ENCODE measurements around the gene PLXDC2. TPM values are rescaled to one million over a fixed set of nuclear protein-coding genes. Genes with fewer than 3 reads are reported as not detected.
"Not testable (repeated sequence)": the region's sequence is repeated elsewhere in the genome, so short reads cannot be mapped to it uniquely, and the experiment has no call there.

Gene PLXDC2
- total RNA-seq, 1 donor from 2014 or later, result 12.2 TPM

DNA sequence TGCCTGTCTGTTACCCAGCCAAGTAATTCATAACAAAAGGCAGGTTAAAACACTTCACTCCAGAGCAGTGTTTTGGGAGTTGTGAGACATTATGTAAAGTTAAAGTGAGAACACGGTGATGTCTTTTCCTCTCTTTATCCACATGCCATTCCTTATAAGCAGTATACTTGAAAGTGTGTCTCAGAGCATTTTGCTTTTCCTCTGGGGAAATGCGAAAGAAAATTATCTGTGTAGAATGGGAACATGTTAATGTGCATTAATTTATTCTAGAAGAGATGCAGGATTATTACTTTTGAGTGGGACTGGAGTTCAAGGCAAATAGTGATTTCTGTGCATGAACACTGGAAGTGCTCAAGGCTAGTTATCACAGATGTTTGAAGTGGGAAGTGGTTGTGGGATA lies 170.4 kb downstream of the PLXDC2 start:
- DNase-seq, result no peak
- intact Hi-C loops (cut with DNase I), result no loop called here
- ATAC-seq (ENCODE audit: poor library complexity), result no peak

DNA sequence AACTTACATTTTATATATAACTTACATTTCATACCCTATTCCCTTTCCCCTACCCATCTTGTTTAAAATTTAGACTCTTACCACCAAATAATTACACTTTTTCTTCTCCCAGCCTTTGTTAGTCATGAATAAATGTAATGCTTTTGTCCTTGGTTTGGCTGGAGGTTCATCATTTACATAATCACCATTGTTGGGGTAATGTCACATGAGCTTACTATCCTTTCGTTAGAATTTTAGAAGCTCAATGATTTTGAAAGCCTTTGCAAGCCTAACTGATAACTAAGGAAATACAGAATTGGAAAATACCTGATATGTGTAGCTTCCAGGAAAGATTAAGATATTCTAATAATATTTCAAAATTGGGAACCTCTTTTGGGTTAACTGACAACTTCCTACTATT lies 171.7 kb downstream of the PLXDC2 start:
- DNase-seq (no peak), ATAC-seq (ENCODE audit: poor library complexity) (no peak)
- intact Hi-C loops (cut with DNase I), result no loop called here

DNA sequence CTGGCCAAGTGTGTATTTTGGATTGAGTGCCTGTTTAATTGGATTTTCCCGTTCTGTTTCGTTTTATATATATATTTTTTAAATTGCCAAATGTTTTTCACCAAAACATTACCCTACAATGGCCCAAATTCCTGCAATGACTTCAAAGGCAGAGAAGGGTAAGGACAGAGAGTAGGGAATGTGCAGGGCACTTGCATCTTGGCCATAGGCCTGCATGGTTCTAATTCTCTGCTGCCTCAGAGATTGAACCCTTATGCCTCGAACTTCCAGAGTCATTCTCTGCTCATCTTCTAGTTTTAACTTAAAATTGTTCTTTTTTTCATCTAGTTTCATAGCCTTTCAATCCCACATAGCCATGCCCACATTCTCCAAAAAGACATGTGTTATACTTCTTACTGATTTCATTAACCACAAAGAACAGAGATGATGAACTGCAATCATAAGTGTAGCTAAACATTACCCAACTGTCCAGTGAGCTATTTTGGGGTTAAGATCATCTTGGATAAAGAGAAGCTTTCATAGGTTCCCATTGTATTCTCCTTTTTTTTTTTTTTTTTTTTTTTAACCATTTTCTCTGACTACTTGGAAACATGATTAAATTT lies 177.6 kb downstream of the PLXDC2 start:
- intact Hi-C loops (cut with DNase I), result no loop called here
- ATAC-seq (ENCODE audit: poor library complexity), result no peak
- DNase-seq, result no peak

DNA sequence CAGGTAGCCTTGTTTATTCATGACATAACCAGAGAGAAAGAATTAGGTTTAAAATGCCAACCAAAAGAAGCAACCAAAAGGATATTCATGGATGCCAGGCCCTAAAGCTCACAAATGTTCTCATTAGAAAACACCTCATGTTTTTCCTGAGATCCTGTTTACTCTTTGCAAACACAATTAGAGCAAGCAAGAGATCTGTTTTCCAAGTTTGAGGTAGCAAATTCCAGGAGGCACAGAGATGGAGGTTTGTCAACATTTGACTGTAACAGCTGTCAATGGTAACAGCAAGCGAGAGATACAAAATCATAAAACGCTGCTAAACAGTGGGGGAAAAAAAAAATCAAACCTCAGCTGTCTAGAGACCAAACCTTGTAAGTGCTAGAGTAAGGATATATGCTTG lies 182.2 kb downstream of the PLXDC2 start:
- ATAC-seq (ENCODE audit: poor library complexity) (no peak), DNase-seq (no peak)
- intact Hi-C loops (cut with DNase I), result no loop called here

DNA sequence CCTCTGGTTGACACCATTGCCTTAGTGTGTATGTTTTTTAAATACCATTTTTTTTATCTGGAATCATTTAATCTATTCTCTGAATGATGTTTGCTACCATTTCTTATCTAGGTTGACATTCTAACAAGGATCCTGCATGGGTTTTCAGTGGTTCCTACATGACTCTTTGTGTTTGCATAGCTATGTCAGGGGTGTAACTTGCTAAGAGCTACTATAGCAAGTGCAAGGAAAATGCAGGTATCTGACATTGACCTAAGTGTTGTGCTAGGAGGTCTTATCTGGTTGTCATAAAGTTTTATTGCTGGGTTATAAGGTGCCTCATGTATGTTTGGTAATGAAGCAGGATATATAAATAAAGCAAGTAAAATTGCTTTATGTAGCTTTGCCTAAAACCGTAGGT lies 183.2 kb downstream of the PLXDC2 start:
- intact Hi-C loops (cut with DNase I), result no loop called here
- no peak for DNase-seq
- ATAC-seq (ENCODE audit: poor library complexity), result no peak

DNA sequence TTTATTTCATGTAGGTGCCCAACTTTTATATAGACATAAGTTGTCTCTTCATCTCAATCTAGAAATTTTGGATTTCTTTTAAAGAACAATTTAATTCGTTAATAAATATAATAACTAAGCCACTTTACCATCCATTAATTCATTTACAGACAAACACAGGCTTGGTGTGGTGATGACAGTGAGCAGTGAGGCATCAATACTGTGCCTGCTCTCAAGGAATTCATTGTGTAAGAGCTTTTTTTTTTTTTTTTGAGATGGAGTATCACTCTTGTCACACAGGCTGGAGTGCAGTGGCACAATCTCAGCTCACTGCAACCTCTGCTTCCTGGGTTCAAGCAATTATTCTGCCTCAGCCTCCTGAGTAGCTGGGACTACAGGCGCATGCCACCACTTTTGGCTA lies 185.8 kb downstream of the PLXDC2 start:
- DNase-seq; intact Hi-C loops (cut with DNase I): not testable (repeated sequence)

DNA sequence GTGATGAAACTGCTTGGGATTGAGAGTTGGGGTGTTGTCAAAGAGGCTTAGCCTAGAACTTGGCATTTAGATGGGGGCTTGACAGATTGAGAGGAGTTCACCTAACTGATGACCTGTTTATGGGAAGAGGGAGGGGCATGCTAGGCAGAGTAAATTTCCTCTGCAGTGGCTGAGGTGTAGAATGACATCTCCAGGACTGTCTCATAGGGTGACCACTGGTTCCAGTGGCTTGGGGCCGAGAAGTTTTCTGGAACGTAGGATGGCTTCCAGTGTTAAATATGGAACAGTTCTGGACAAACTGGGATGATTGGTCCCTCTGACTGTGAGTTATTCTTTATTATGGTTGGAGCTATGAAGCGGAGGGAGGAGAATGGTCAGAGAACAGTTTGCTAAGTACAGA lies 186.4 kb downstream of the PLXDC2 start:
- no peak for DNase-seq
- intact Hi-C loops (cut with DNase I), result no loop called here
- no peak for ATAC-seq (ENCODE audit: poor library complexity)

More for the DNA sequence above, 185.8 kb downstream of the PLXDC2 start:
- not testable (repeated sequence) for ATAC-seq (ENCODE audit: poor library complexity)

DNA sequence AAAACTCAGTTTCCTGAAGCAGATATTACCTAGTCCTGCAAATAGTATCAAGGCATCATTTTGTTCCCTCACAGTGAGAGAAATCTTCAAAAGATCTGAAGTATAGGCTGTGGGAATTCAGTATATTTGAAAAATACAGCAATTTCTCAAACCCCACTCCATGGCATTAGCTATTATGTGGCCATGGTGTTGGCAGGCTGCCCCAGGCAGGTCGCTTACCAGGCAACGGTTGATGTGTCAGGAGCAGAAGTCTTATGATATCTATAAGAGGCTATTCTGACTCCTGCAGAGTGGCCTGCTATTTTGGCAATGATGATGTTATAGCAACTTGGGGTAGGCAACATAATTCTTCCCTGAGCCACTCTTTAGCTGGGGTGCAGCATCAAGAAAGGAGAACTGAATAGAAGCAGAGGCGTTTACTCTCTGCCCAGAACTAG lies 187.9 kb downstream of the PLXDC2 start:
- peak; percentile 75 for ATAC-seq (ENCODE audit: poor library complexity)
- DNase-seq, result peak; percentile 78
- intact Hi-C loops (cut with DNase I), result no loop called here

DNA sequence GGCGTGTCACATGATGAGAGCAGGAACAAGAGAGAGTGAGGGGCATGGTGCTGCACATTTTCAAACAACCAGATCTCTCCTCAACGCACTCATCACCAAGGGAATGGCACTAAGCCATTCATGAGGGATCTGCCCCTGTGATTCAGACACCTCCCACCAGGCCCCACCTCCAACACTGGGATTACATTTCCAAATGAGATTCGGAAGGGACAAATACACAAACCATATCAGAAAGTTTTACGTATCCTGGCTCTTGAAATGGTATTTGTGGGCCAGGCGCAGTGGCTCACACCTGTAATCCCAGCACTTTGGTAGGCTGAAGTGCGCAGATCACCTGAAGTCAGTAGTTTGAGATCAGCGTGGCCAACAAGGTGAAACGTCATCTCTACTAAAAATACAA lies 189.4 kb downstream of the PLXDC2 start:
- ATAC-seq (ENCODE audit: poor library complexity) (no peak), DNase-seq (no peak)
- intact Hi-C loops (cut with DNase I), result no loop called here

DNA sequence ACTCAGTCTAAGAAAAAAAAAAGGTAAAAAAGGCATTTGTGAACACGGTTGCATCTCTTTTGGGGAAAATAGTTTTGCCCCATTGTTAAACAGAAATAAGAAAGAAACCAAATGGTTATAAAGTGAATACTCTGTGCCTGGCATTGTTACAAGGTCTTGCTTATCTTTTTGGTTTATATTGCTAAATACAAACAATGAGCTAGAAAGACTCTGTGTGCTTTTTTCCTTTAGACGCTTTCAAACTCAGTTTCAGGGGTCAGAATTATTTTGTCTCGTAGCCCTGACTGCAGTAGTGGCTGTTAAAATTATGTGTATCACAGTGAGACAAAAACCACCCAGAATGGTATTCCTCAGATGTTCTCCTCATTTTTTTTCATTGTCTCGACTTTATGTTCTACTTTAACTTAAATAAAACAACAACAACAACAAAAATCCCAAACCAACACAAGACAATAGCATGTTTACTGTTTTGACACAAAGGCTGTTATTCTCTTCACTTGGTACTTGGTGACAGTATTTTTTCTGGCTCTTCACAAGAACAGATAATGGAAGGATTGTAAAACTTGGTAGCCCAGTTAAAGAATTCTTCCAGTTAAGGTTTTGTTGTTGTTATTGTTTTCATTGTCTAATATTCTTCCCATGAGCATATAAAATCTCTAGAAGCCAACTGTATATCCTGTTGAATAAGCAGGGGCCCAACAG lies 190.1 kb downstream of the PLXDC2 start:
- intact Hi-C loops (cut with DNase I), result no loop called here
- ATAC-seq (ENCODE audit: poor library complexity), result no peak
- DNase-seq, result no peak

DNA sequence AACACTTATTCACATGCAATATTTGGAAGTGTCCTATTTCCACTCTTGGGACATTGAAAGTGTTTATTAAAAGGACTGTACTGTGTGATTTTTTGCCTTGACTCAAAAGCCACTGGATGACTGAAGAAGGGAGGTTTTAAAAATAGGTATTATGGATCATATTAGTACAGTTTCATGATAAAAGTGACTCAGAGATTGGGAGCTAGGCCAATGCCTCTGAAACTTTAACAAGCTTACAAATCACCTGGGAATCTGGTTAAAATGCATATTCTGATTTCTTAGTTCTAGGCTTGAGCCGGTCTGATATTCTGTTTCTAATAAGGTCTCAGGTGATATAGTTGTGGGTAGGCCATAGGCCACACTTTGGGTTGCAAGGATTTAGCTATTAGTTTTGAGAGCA lies 191.2 kb downstream of the PLXDC2 start:
- no peak for ATAC-seq (ENCODE audit: poor library complexity)
- DNase-seq, result no peak
- intact Hi-C loops (cut with DNase I), result no loop called here

DNA sequence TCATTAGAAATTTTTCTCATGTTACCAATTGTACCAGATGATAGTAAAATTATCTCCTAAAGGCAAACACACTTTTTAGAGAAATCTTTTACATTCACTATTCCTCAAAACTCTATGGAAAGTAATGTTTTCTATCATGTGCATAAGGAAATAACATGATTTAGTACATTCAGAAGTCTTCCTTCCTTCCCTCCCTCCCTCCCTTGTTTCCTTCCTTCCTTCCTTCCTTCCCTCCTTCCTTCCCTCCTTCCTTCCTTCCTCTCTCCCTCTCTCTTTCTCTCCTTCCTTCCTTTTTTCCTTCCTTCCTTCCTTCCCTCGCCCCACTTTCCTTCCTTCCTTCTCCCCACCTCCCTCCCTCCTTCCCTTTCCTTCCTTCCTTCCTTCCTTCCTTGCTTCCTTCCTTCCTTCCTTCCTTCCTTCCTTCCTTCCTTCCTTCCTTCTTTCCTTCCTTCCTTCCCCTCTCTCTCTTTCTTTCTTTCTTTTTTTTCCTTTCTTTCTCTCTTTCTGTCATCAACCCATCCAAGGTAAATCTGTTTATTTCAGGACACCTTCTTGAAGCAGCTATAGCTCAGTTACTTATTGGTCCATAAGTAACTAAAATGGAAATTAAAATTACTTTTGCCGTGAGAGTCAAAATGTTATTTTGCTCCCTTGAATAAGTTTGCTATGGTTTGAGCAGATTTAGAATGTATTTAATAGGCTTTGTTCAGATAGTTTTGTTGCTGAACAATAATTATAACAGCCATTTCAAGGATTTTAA lies 197.9 kb downstream of the PLXDC2 start:
- intact Hi-C loops (cut with DNase I), result no loop called here
- ATAC-seq (ENCODE audit: poor library complexity) (no peak), DNase-seq (no peak)

DNA sequence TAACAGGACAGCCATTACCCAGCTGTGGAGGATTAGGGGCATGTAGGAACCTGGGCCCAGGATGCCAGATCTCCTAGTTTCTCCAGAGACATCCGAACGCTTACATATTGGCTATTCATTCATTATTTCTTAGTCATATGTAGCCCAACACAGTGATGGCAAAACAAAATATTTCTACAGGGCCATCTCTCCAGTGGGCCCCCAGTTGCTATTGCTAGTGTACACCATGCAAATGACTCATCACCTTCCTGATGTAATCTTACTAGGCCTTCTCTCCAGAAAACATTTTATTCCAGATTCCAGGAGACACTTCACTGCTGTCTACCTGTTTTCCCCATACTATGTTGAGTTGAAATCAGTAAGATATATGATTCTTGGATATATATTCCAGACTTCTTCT lies 201.7 kb downstream of the PLXDC2 start:
- DNase-seq, result no peak
- no peak for ATAC-seq (ENCODE audit: poor library complexity)
- intact Hi-C loops (cut with DNase I), result no loop called here

DNA sequence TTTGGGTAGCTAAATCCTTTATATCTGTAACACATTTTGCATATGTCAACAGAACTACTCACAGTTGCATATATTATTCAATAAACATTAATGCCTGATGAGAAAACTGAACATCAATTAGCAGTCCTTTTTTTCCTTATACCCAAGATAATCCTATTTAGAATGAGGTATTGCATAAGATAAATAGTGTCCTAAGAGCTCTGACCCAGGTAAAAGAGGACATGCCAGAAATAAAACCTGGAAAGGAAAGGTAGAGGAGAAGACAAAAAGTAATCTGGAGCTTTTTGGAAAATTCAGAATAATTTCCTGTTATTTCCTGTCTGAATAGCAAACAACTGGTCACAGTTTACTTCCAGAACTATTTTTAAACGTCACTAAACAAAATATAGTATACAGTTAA lies 204.4 kb downstream of the PLXDC2 start:
- intact Hi-C loops (cut with DNase I), result no loop called here
- ATAC-seq (ENCODE audit: poor library complexity) (no peak), DNase-seq (no peak)

DNA sequence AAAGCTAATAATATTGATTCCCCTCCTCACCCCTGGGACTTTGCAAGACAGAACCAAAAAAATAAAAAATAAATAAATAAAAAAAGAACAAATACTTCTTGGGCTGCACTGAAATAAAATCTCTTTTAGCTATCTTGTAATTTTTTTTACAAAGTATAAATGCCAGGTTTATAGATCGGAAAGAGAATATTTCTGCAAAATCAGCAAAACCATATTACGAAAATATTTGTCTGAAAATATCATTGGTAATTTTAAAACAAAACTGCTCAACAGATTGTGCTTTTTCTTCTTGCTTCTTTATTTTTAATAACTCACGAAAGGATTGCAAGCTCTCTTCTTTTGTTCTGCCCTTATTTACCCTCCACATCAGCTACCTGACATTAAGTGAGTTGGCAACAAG lies 213.3 kb downstream of the PLXDC2 start:
- intact Hi-C loops (cut with DNase I), result no loop called here
- ATAC-seq (ENCODE audit: poor library complexity), result no peak
- DNase-seq, result no peak

DNA sequence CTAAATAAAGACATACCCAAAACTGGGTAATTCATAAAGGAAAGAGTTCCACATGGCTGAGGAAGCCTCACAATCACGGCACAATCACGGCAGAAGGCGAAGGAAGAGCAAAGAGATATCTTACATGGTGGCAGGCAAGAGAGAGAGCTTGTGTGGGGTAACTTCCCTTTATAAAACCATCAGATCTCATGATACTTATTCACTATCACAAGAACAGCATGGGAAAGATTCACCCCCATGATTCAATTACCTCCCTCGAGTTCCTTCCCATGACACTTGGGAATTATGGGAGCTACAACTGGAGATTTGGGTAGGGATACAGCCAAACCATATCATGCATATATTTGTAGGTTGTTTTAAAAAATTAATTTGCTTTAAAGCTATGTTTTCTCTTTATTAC lies 217.2 kb downstream of the PLXDC2 start:
- intact Hi-C loops (cut with DNase I), result no loop called here
- DNase-seq, result no peak
- ATAC-seq (ENCODE audit: poor library complexity), result no peak

DNA sequence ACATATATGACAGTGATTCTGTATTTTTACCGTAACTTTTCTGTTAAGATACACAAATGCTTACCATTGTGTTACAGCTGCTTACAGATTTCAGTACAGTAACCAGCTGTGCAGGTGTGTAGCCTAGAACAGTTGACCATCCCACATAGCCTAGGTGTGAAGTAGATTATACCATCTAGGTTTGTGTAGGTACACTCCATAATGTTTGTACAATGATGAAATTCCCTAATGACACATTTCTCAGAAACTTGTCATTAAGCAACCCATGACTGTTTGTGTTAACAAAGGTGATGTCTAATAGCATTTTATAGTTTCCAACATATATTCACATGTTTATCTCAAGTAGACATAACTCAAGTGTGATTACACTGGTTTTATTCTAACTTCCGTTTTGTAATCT lies 218.5 kb downstream of the PLXDC2 start:
- DNase-seq (no peak), ATAC-seq (ENCODE audit: poor library complexity) (no peak)
- intact Hi-C loops (cut with DNase I), result no loop called here

DNA sequence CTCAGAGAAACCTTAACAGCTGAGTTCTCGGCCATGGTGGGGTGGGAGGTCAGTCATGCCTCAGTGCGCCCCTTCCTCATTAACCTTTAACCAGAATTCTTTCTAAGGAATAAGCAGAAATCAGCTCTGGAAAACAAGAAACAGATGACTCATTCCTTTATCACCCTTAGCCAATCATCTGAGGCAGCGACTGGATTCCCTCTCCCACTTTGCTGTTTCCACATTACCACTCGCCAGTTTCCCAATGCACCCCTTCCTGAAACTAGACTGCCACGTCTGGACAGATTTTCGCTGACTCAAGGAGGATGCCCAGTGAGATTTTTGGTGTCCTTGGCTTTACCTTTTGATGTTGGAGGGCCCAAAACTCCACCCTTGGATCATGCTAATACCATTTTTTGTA lies 223.8 kb downstream of the PLXDC2 start:
- ATAC-seq (ENCODE audit: poor library complexity) (no peak), DNase-seq (no peak)
- intact Hi-C loops (cut with DNase I), result no loop called here

DNA sequence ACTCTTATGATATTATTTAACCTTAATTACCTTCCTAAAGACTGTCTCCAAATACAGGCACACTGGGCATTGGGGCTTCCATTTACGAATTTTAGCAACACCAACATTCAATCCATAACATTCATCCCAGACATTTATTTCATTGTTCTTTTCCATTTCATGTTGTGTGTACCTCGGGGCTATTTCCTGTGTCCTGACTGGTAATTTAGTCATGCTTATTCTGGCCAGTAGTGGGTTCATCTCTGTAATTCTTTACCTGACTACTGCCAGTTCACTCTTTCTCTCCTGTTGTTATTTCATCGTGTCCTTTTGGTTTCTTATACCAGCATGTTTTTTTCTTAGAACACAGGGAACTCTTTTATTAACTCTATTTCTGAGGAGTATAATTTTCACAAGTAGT lies 225.7 kb downstream of the PLXDC2 start:
- ATAC-seq (ENCODE audit: poor library complexity), result no peak
- intact Hi-C loops (cut with DNase I), result no loop called here

DNA sequence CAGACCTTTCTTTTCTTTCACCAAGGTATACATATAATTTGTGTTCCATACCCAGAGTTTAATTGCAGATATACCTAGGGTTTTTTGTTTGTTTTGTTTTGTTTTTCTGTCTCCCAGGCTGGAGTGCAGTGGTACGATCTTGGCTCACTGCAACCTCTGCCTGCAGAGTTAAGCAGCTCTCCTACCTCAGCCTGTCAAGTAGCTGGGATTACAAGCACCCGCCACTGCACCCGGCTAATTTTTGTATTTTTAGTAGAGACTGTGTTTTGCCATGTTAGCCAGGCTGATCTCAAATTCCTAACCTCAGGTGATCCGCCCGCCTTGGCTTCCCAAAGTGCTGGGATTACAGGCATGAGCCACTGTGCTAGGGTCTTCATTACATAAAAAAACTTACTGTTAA lies 228.9 kb downstream of the PLXDC2 start:
- ATAC-seq (ENCODE audit: poor library complexity); DNase-seq; intact Hi-C loops (cut with DNase I): not testable (repeated sequence)

More for the DNA sequence above, 225.7 kb downstream of the PLXDC2 start:
- no peak for DNase-seq
